GM10266 (cell line): Measurements from ENCODE around the gene FETUB.

Source experiments
- DNase-seq: peaks from one replicate; pipeline ENCODE4 v3.0.0; 2012; ENCODE audit errors: extremely low spot score
- TF ChIP-seq, protein P1 (sequence below): IDR thresholded peaks from 2 replicates; pipeline ENCODE4 v1.5.1; 2012; ENCODE audit warnings: mild to moderate bottlenecking, low read depth; ENCODE audit not compliant: control insufficient read depth, insufficient read depth; ENCODE audit errors: missing control alignments

The FETUB gene, protein sequence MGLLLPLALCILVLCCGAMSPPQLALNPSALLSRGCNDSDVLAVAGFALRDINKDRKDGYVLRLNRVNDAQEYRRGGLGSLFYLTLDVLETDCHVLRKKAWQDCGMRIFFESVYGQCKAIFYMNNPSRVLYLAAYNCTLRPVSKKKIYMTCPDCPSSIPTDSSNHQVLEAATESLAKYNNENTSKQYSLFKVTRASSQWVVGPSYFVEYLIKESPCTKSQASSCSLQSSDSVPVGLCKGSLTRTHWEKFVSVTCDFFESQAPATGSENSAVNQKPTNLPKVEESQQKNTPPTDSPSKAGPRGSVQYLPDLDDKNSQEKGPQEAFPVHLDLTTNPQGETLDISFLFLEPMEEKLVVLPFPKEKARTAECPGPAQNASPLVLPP

DNA sequence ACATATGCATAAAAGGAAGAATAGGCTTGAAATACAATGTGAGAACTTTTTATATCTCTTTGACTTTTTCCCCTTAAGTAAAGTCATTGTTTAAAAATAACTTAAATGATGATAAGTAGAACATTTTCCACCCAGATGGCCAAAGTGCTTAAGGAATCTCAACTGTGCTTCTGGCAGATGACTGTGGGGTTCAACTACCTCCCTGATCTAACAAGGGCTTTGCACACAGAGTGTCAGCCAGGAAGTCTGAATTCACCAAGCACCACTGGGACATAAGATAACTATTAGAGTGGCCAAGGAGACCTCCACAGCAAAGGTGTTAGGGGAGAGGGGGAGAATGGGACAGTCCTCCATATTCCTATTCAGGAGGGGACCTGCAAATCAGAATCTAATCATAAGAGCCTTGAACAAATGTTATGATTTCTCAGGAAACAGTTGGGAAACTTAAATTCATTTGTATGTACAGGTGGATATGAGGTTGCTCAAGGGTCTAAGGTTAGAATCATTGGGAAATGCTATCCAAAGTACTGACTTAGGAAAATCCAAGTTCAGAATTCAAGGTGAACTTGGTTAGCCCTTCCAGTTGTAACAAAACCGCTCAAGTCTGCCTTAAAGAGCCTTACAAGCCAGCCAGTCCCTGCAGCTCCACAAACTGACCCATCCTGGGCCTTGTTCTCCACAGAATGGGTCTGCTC, at the start of gene FETUB:
Gene FETUB, plus strand, starts transcription at position 622 of the 695 bp plus-strand sequence. Its CDS starts 62 bp downstream, at position 684.
- TF ChIP-seq, protein P1, sequence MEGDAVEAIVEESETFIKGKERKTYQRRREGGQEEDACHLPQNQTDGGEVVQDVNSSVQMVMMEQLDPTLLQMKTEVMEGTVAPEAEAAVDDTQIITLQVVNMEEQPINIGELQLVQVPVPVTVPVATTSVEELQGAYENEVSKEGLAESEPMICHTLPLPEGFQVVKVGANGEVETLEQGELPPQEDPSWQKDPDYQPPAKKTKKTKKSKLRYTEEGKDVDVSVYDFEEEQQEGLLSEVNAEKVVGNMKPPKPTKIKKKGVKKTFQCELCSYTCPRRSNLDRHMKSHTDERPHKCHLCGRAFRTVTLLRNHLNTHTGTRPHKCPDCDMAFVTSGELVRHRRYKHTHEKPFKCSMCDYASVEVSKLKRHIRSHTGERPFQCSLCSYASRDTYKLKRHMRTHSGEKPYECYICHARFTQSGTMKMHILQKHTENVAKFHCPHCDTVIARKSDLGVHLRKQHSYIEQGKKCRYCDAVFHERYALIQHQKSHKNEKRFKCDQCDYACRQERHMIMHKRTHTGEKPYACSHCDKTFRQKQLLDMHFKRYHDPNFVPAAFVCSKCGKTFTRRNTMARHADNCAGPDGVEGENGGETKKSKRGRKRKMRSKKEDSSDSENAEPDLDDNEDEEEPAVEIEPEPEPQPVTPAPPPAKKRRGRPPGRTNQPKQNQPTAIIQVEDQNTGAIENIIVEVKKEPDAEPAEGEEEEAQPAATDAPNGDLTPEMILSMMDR, result no peak

DNA sequence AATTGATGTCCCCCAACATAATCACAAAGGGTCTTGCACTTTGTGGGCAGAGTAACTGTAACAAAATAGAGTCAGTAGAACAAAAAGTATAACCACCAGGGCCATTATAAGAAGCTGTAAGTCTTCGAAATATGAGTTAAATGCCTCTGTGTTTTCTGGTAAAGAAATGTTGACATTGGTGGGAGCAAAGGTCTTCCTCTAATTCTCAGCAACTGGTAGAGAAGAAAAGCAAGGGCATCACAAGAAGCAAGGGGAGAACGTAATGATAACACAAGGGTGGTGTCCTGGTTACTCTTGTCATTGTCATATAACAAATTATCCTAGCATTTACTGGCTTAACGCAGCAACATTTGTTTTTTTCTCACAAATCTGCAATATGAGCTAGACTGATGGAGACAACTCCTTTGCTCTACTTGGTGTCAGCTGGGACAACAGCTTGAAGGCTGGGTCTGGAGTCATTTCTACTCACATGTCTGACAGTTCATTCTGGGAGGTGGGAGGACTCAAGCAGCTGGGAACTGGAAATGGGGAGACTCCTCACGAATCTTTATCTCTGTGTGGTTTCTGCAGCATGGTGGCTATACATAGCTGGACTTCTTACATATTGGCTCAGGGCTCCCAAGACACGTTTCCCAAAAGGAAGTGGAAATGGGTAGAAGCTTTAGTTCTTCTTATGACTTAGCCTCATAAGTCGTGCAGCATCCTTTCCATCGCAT, 49.5 kb upstream of the FETUB start:
- DNase-seq, result no peak
- TF ChIP-seq, protein P1, result no peak

More for the DNA sequence above, at the start of gene FETUB:
- no peak for DNase-seq

DNA sequence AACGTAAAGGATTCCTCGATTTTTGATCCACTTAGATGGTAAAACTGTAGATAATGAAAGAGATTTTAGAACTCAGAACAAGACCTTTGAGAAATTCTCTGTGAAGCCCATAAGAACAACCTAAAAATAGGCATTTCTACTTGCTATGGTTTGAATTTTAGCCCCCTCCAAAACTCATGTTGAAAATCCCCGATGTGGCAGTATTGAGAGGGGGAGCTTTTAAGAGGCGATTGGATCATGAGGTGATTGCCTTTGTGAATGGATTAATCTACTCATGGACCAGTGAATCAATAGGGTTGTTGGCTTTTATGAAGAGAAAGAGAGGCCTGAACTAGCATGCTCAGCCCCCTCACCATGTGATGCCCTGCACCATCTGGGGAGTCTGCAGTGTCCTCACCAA, 47.5 kb upstream of the FETUB start:
- DNase-seq, result no peak
- TF ChIP-seq, protein P1, result no peak

DNA sequence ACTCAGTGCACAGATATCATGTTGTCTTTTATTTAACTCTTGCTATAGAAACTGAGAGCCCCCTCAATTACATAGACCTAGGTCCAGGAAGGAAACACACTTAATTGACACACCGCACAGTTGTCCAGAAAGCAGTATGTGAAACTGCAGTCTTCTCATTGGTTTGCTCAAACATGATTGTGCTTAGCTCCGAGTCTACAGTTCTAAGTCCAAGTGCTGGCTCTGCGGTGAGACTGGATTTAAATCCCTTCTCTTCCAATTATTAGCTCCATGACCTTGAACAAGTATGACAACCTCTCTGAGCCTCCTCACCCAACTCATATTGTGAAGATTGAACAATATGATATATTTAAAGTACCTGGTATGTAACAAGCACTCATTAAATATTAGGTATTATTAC, 46.3 kb upstream of the FETUB start:
- no peak for DNase-seq
- TF ChIP-seq, protein P1, result no peak

DNA sequence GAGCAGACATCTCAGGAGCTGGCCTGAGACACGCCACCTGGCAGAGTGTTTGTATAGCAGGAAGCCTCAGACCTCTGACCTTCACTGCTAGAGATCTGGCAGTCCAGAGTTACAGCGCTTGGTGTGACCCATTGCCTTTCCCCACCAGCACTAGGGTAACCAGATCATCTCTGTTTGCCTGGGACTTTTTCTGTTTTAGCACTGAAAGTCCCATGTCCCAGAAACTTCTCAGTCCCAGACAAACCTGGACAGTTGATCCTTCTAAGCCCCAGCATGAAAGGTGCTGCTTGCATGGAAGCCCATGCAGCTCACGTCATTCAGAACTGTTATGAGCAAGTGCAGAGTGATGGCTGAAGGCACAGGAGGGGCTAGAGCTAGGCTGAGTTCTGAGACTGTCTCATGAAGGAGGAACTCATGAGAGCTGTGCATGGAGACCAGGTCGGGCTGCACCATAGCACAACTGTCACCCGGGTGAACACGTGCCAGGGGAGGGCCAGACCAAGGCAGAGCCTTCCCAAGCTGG, 45.5 kb upstream of the FETUB start:
- no peak for DNase-seq
- TF ChIP-seq, protein P1, result no peak

DNA sequence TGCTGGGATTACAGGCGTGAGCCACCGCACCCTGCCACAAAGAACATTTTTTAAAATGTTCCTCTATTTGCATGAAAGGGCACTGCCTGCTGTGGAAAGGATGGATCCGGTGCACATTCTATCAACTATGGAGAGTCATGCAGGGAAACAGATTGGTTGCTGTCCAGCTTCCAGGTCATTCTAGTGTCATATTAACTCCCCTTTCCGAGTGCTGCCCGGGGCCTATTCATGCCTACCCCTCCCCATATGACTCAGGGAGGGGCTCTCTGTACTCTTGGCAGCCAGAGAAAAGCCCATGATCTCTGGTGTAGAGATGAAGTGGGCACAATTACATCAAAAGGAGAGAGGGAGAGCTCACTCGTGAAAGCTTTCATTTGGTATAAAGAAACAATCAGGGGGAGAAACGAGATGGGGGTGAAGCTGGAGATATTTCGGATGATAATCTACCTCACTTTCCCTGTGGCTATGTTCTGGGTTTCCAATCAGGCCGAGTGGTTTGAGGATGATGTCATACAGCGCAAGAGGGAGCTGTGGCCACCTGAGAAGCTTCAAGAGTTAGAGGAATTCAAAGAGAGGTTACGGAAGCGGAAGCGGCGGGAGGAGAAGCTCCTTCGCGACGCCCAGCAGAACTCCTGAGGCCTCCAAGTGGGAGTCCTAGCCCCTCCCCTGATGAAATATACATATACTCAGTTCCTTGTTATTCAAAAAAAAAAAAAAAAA, 43.5 kb upstream of the FETUB start:
- TF ChIP-seq, protein P1, result no peak
- no peak for DNase-seq
